HT1080 (cell line): ENCODE results near the gene EID2. TPM values are rescaled to one million over a fixed set of nuclear protein-coding genes. Genes with fewer than 3 reads are reported as not detected.

Experiments used
- DNase-seq: peaks from one replicate; pipeline ENCODE4 v3.0.0-alpha.2; 2015; ENCODE audit warnings: low read depth
- polyA plus RNA-seq, 2 experiments: library from polyadenylated mRNA; depleted of rRNA; stranded (reverse); fragments of >200 nt; gene quantifications; 2 replicates each; pipeline ENCODE4 v1.2.3, GENCODE V29; 2015
- total RNA-seq: library from RNA; depleted of rRNA; stranded (reverse); fragments of >200 nt; shearing (Covaris generic); gene quantifications from 2 replicates; pipeline ENCODE4 v1.2.3, GENCODE V29; 2014; rRNA removed

EID2 gene, protein sequence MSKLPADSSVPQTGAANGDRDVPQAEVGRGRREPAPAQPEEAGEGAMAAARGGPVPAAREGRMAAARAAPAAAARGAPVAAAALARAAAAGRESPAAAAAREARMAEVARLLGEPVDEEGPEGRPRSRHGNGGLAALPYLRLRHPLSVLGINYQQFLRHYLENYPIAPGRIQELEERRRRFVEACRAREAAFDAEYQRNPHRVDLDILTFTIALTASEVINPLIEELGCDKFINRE
- 19.4 and 21.8 TPM in 2 replicates for total RNA-seq
- polyA plus RNA-seq (2015; cell fraction: cytosol; rRNA removed): 13.0 and 13.8 TPM in 2 replicates
- polyA plus RNA-seq (2015; cell fraction: nucleus; rRNA removed): 10.1 and 11.3 TPM in 2 replicates

DNA sequence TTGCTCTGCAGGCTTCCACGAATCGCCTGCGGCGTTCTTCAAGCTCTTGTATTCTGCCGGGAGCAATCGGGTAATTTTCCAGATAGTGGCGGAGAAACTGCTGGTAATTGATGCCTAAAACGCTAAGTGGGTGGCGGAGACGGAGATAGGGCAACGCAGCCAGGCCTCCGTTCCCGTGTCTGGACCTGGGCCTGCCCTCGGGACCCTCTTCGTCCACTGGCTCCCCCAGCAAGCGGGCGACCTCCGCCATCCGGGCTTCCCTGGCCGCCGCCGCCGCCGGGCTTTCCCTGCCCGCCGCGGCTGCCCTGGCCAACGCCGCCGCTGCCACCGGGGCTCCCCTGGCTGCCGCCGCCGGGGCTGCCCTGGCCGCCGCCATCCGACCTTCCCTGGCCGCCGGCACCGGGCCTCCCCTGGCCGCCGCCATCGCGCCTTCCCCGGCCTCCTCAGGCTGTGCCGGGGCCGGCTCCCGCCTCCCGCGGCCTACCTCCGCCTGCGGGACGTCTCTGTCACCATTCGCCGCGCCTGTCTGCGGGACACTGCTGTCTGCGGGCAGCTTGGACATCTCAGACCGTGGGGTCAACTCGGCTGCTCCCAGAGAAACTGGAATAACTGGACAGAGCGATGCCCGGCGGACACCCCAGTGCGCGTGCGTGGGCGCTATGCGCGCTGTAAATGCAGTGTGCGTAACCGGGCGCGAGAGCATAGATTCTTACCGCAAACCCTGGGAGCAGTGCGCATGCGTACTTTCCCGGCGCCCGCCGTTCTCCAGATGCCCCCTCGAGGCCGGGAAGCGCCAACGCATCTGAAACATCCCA is at the start of gene EID2:
Gene EID2 (minus strand): TSS at position 644 of the 815 bp plus-strand sequence. CDS start 82 bp downstream, at position 562.
- peak; percentile 83 for DNase-seq

DNA sequence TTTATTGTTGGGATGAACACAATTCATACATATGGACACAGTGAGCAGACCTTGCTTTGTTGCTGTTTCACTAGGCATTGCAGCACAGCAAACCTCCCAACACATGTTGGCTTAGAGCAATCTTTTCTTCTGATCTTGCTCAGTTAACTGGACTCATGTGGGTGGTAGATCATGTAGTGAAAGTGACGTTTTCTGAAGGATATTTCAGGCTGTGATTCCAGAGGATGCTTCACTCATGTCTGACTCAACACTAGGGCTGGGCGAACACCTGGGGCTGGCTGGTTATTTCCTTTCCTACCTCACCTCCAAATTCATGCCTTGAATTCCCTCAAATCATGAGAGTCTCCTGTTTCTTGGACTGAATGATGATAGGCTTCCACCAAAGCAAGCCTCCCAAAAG is 48.1 kb upstream of the EID2 start:
- DNase-seq: no peak

DNA sequence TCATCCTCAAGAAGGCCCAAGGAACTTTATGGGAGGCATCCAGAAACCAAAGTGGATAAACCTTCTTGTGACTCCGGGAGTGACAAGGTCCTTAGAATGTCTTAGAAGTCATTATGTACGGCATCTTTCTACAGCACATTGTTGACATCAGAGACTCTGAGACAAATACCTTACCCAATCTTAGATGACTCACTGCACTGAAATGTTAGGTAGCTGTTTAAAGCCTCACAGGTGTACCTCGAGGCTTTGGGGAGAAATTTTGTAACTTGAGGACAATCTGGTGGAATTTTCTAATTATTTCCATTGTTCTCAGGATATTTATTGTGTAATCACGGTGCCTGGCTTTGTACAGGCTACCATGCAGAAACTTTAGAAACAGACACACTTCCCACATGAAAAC is 47.5 kb upstream of the EID2 start:
- DNase-seq: no peak

DNA sequence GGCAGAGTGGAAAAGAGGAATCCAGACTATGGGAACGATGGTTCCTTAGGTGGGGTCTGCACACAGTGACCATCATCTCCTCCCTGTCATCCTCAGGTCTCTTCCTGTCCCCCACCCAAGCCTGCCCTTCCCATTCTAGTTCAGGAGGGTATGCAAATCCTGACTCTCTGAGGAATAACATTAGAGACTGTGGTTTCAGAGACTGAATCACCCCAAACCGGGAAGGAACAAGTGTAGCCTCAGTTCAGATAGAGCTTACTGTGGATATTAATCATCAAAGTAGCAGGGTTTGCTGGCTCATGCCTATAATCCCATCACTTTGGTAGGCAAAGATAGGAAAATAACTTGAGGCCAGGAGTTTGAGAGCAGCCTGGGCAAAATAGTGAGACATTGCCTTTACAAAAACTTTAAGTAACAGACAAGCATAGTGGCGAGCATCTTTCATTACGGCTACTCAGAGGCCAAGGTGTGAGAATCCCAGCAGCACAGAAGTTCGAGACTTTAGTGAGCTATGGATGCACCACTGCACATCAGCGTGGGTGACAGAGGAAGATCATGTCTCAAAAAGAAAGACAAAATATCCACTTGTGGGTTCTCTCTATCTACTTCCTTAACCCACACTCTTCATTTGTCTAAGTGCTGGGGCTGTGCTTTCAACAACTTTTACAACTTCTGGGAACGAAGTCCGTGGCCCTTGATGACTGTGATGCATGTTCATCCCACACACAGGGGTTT is 43.1 kb upstream of the EID2 start:
- DNase-seq: no peak

DNA sequence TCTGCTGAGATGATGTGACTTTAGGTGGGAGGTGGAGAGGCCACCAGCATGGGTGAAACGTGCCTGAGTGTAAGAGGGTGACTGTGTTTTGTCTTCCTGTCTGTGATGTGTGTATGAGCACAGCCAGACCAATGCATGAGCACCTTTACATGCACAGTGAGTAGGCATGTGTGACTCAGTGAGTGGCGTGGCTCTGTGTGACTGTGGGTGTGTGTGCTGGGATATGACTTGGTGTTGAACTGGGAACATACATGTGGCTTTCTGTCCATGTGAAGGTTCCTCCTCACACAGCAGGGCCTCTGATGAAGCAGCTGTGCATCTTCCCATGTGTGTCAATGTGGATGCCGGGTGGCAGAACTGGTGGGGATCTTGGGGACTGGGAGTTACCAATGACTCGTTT is 42.5 kb upstream of the EID2 start:
- DNase-seq: no peak

DNA sequence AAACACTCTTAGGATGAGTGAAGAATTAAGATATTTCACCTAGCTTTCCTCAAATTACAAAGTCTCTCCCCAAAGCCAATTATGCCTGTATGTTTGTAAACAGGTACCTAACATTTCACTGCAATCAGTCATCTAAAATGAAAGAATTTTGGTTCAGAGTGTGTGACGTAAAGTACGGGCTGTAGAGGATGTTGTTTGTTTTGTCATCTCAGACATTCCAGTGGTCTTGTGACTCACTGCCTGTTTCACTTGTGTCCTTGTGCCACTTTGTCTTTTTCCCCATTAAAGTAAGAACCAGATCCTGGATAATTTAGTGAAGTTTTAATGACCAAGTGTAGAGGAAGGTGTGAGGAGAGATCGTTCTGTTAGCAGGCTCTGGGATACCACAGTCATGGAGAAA is 28.6 kb upstream of the EID2 start:
- DNase-seq: peak; percentile 68

DNA sequence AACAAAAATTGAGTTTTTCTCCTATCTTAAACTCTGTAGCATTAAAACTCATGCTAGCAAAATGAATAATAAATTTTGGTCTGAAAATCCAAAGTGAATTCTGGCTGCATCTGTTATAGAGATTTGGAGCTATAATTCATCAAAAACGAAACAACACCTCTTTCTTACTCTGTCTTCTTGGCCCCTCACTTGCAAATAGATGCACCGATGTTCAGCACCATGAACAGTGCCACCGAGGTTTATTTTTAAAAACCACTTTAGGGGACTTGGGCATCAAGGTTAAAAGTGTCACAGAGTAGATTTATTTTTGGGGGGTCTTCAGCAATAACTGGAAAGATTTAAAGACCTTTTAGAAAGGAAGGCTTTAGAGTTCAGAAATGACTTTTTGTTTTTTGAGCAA is 26.1 kb upstream of the EID2 start:
- no peak for DNase-seq

DNA sequence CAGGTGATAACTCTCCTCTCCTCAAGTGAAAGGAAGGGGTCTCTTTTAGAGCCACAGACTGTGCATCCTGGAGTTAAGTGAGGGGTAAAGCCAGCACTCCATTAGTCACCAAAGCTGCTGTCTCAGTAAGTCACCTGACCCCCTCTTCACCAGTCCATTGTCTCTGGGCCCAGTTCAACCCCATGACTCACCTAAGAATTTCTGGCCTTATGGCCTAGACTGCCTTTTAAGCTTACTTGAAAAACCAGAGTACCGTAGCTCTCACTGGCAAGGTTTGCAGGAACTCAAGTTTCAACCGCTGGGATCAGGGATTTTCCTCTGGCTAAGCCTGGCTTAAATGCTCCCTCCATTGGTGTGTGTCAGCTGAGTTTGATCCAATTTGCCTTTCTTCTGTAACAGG is 23.4 kb upstream of the EID2 start:
- DNase-seq: peak; percentile 92

DNA sequence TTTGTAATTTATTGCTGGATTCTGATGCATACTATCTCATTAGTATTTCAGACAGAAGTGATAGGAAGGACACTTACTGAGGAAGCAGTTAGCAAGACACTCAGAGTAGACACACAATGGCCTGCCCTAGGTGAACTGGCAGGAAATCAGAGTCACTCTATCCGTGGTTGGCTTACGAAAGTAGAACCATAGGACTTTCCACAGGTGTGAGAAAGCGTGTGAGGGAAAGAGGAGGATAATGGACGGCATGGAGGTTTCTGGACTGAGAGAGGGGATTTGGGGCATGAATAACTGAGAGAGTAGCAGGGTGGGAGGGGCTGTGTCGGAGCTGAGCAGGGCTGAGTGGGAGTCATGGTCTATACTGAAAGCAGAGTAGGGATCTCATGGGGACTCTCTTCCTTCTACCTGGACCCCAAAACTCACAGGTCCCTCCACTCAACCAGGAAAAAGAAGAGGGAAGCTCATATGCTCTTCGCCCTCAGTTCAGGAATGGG is 18.7 kb upstream of the EID2 start:
- DNase-seq: no peak

DNA sequence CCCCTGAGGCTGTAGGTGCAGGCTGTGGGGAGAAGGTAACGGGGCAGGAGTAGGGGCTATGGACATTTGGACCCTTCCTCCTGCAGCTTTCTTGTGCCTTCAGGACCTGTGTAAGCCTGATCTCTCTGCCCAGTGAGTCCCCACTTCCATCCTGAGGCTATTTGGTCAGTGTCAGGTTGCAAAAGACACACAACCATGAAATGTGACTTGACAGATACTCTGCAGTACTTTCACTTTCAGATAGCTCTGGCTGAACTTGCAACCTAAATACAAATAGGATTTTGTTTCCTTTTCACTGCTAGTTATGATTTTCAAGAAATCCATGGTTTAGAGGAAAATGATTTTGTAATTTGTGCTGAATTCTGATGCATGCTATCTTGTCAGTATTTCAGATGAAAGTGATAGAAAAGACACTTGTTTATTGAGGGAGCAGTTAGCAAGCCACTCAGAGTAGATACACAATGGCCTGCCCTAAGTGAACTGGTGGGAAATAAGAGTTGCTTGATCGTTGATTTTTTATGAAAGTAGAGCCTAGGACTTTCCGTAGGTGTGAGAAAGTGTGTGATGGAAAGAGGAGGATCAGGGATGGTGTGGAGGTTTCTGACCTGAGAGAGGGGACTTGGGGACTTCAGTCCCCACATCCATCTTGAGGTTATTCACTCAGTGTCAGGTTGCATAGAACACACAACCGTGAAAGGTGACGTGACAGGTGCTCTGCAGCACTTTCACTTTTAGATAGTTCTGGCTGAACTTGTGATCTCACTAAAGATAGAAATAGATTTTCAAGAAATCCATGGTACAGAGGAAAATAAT is 18.1 kb upstream of the EID2 start:
- DNase-seq: peak; percentile 39

DNA sequence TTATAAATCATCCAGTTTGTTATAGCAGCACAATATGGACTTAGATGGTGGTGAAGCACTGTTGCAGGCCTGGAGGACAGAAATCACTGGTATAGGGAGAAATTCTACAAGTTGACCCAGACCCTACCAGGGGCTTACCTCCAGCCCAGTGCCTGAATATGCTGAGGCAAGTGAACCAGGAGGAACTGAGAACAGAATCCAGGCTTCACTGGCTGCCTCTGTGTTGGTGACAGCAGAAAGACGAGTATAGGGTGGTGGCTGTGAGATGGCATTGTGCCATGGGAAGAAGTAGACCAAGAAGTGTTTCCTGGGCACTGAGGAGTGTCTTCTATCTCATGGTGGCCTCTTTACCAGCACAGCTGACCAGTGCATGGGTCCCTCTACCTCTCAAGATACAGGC is 15.9 kb upstream of the EID2 start:
- no peak for DNase-seq

DNA sequence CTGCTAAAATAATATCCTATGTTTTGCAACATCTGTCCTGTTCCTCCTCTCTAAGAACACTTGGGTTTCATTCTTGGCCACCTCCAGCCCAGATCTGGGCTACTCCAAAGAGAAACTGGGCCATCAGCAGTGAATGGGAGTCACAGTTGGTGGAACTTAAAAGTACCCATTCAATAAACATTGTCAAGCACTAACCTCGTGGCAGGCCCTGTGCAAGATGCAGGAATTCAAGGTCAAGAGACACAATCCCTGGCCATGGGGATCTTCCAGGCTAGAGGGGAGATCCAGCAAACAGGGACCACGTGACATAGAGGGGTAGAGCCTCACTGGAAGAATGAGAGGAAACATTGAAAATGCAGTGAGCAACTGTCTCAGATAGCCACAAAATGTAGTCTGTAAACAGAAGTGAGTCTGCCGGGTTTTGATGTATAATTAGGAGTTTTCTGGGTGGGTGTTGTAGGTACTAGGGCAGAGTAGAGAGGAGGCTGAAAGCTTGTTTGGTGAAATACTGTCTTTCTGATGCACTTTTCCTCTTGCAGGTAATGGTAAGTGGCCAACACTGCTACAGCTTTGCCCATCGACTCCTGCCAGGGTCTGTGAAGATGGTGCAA is 14.8 kb upstream of the EID2 start:
- DNase-seq: no peak

DNA sequence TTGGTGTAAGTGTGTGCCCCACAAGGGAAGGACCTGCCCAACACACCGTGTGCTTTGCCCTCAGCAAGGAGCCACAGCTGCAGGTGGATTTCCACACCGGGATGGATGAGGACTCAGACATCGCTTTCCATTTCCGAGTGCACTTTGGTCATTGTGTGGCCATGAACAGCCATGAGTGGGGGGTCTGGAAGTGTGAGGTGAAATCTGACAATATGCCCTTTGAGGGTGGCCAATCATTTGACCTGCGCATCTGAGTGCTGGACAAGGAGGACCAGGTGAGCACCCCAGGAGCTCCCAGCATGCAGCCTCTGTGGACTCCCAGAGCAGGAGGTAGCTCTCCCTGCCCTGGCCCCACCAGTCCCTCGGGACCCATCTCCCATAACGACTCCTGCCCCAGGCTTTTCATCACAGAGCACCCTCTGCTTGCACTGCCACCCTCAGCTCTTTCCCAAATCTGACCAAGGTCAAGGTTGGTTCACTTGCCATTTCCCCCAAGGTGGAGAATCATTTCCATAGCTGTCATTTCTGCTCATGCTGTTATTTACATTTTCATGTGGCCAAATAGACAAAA is 13.2 kb upstream of the EID2 start:
- DNase-seq: no peak

DNA sequence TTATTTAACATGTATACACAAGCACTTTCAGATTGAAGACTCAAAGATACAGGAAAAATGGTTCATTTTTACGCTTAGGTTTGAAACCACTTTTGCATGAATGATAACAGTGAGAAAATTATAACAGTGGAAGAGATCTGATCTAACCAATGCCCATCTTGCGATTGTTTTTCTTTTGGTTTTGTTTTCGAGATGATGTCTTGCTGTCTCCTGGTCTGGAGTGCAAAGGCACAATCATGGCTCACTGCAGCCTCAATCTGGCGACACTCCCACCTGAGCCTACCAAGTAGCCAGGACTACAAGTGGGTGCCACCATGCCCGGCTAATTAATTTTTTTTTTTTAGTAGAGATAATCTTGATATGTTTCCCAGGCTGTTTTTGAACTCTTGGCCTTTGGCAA is 10.2 kb upstream of the EID2 start:
- DNase-seq: no peak

DNA sequence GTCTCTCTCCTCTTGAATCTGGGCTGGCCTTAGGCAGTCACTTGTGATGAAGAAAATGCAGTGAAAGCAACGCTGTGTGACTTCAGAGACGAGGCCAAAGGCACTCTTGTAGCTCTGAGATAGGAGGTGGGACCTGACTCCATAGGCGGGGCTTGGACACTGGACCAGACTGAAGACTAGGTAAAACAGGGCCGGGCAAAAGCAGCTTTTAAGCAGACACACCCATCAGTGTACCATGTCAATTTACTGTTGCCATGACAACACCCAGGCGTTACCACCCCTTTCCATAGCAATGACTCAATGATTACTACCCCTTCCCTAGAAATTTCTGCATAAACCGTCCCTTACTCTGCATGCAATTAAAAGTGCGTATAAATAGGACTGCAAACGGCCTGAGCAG is 6.6 kb upstream of the EID2 start:
- DNase-seq: peak; percentile 17

DNA sequence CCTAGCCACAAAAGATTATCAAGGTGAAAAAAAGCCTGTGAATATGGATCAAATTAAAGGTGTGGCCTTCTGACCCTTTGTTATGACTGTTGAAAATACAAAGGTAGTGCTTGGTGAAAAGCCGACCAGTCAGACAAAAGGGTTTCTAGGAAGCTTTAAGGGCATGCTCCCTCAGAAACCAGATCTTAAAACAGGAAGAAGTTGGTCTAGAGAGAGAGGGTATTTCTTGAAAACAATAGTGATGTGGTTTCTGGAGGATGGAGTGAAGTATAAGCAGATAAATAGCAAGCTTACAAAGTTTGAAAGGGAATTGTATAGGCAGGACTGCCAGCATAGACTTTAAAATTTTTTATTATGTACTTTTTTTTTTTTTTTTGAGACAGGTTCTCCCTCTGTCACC is 5.0 kb upstream of the EID2 start:
- DNase-seq: no peak

DNA sequence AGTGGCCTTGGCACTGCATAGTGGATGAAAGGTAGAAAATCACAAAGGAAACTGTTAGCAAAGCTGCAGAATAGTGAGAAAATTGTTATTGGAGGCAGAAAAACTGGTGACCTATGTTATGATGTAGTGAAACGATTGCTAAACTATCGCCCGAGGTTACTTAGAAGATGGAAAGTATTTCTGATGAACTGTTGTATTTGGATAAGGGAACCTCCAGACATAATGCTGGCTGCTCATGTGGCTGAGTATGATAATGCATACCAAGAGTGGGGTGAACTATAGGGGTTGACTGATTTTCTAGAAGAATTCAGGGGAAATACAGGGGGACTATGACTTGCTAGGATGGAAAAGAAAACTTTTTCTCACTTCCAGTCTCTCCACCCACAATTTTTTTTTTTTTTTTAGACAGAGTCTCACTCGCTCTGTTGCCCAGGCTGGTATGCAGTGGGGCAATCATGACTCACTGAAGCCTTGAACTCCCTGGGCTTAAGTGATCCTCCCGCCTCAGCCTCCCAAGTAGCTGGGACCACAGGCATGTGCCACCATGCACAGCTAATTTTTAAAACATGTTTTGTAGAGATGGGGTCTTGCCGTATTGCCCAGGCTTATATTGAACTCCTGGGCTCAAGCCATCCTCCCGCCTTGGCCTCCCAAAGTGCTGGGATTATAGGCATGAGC is 4.4 kb upstream of the EID2 start:
- DNase-seq: peak; percentile 53

DNA sequence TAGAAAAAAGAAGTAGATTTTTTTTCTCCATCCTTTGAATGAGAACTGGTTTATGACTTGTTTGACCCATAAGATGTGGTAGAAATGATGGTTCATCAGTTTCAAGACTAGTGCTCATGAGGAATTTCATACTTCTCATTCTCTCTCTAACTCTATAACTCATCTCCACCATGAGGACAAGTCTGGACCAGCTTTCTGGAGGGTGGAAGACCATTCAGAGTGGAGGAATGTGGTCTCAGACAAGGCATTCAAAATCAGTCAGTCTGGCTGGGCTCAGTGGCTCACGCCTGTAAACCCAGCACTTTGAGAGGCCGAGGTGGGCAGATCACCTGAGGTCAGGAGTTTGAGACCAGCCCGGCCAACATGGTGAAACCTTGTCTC is 3.5 kb upstream of the EID2 start:
- no peak for DNase-seq

DNA sequence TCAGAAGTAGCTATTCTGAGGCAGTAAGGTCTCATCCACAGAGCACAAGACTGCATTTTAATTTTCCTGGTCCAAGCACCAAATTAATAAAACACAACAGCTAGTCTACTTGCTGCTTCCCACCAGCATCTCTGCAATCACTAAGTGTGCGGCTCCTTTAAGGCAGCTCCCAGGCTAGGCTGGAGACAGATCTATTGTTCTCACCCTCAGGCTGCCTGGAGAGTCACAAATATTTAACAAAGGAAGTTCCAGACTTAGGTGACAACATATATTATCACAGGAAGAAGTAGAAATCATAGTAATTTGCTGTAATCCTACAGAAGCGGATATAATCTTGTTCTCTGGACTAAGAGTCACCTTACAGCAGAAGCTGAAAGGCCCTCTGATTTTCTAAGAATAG is 2.2 kb upstream of the EID2 start:
- no peak for DNase-seq

DNA sequence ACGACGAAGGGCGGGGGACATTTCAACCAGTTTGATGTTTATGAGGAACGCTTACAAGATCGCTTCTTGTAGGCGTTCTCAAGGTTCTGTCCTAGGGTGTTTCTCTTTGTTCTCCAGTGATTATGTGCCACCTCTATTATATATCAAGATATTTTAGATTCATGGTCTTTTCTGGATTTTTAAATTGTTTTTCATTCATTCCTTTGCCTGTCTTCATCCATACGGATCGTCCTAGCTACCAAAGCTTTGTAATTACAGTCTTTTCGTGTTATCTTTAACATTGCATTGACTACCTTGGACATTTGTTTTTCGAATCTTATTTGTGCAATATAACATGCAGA is 342 bp upstream of the EID2 start:
- DNase-seq: no peak
